Natural killer cell (primary cell): ENCODE measurements around the gene GAS6. TPM values are rescaled to one million over a fixed set of nuclear protein-coding genes. Genes with fewer than 3 reads are reported as not detected.

ENCODE experiments used
- ATAC-seq, 3 donors: fragments of 150-1000 bp in 2 of 3; fragments of 200-7000 bp in 1 of 3; cut with Tn5 transposase; 1 replicate in 1 of 3; 2 replicates in 2 of 3; pipeline ENCODE4 v1.10.0; 2021; ENCODE audit warnings: mild to moderate bottlenecking in 2 of 3, moderate library complexity in 2 of 3
- DNase-seq, 2 donors: peaks; one replicate each; pipeline versions ENCODE4 v3.0.0 to v3.0.0-alpha.2; 2013 to 2021; ENCODE audit warnings: mixed read lengths in 1 of 2
- H3K27ac ChIP-seq: one replicate; pipeline ENCODE4 v1.5.1; 2013; ENCODE audit warnings: mild to moderate bottlenecking, low read length
- H3K27me3 ChIP-seq: one replicate; pipeline ENCODE4 v1.6.1; 2013; ENCODE audit warnings: low read length; ENCODE audit not compliant: control insufficient read depth, insufficient read depth
- H3K36me3 ChIP-seq: one replicate; pipeline ENCODE4 v1.6.1; 2013; ENCODE audit warnings: low read length; ENCODE audit not compliant: control insufficient read depth, insufficient read depth
- H3K4me1 ChIP-seq: one replicate; pipeline ENCODE4 v1.6.1; 2013; ENCODE audit warnings: low read length; ENCODE audit not compliant: control insufficient read depth, insufficient read depth
- H3K4me3 ChIP-seq: one replicate; pipeline ENCODE4 v1.5.1; 2013; ENCODE audit warnings: low read length
- H3K9me3 ChIP-seq: one replicate; pipeline ENCODE4 v1.6.1; 2013; ENCODE audit warnings: low read length; ENCODE audit not compliant: control insufficient read depth, insufficient read depth
- H3K27ac Mint-ChIP-seq, 2 donors: one replicate each; pipeline ENCODE4 v1.8.0; 2022; ENCODE audit warnings: mild to moderate bottlenecking in 2 of 2, mixed read lengths in 2 of 2, moderate library complexity in 1 of 2
- H3K27me3 Mint-ChIP-seq, 2 donors: one replicate each; pipeline ENCODE4 v1.8.0; 2022; ENCODE audit warnings: low read depth in 2 of 2, mixed read lengths in 2 of 2
- H3K36me3 Mint-ChIP-seq: one replicate; pipeline ENCODE4 v1.8.0; 2022; ENCODE audit warnings: mixed read lengths
- H3K4me1 Mint-ChIP-seq, 2 donors: one replicate each; pipeline ENCODE4 v1.8.0; 2022; ENCODE audit warnings: mixed read lengths in 2 of 2
- H3K4me3 Mint-ChIP-seq: one replicate; pipeline ENCODE4 v1.8.0; 2022; ENCODE audit warnings: mild to moderate bottlenecking, moderate library complexity, mixed read lengths
- H3K9me3 Mint-ChIP-seq, 2 donors: one replicate each; pipeline ENCODE4 v1.8.0; 2022; ENCODE audit warnings: mixed read lengths in 2 of 2
- WGBS: methylation state at CpG from one replicate; pipeline ENCODE4 v1.1.7; 2013; ENCODE audit warnings: missing lambda C conversion rate; ENCODE audit not compliant: insufficient coverage; 5-methylcytosine and 5-hydroxymethylcytosine counted together
- intact Hi-C: fragments of 100-400 bp; cut with micrococcal nuclease; formaldehyde crosslinking; loops from one replicate; pipeline ENCODE4 v1.14.2; 2022
- total RNA-seq, 4 donors: library from RNA; stranded (reverse); fragments of 120-200 nt in 1 of 4; gene quantifications; one replicate each; pipeline versions ENCODE4 v1.2.3 to v1.2.4, GENCODE V29; 2013 to 2022
- TF ChIP-seq, protein P1 (sequence below): fragments of 200-600 bp; IDR thresholded peaks from one replicate; pipeline ENCODE4 v1.8.0; 2022; ENCODE audit warnings: antibody characterized with exemption

GAS6 gene
- total RNA-seq, 3 donors from 2014 or later (not counting 1 experiment from before 2014, with no cell fraction given) = 0.40 to 1.4 (median 0.41) TPM

DNA sequence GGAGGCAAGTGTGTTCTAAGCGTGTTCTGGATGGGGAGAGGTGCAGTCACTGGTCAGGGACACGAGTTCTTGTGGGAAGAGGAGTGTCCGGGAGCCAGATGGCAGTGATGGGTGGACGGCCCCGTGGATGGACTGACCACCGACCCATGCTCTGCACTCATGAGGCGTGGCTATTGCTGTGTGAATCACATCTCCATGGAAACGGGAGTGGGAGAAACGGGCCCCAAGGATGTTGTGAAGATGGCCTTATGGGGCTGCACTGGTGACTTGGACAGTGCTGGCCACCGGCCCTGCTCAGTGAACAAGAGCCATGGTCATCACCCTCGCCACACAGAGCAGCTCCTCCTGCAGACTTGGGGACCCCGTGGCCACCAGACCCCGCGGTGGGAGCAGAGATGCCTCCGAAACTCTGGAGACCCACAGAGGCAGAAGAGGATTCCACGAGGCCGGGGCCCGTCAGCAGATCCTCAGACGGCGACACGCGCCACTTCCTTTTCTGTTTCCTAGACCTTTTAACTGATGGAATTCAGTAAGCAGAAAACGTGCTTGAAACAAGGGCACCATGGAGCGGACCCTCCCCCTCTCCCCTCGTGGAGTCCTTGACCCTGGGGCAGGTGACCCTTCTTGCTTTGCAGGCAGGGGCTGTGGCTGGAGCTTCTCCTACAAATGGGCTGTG is 47.5 kb downstream of the GAS6 start:
- H3K36me3 ChIP-seq = no peaks in the 10 kb centered on the region
- H3K9me3 ChIP-seq = no peaks in the 10 kb centered on the region
- Mint-ChIP-seq H3K9me3 (no peaks in the 10 kb centered on the region), H3K4me3 (peak overlapping the region; percentile 88), H3K27me3 (peaks cover 0 to 9% of the 10 kb centered on the region in 2 donors), H3K4me1 (peaks cover 12 to 20% of the 10 kb centered on the region in 2 donors), H3K36me3 (no peaks in the 10 kb centered on the region), H3K27ac (peak overlapping the region in 1 of 2 donors; percentile 78)
- TF ChIP-seq, protein P1, sequence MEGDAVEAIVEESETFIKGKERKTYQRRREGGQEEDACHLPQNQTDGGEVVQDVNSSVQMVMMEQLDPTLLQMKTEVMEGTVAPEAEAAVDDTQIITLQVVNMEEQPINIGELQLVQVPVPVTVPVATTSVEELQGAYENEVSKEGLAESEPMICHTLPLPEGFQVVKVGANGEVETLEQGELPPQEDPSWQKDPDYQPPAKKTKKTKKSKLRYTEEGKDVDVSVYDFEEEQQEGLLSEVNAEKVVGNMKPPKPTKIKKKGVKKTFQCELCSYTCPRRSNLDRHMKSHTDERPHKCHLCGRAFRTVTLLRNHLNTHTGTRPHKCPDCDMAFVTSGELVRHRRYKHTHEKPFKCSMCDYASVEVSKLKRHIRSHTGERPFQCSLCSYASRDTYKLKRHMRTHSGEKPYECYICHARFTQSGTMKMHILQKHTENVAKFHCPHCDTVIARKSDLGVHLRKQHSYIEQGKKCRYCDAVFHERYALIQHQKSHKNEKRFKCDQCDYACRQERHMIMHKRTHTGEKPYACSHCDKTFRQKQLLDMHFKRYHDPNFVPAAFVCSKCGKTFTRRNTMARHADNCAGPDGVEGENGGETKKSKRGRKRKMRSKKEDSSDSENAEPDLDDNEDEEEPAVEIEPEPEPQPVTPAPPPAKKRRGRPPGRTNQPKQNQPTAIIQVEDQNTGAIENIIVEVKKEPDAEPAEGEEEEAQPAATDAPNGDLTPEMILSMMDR = no peak
- WGBS = 78% methylated on average over 25 of the region's 25 CpGs
- H3K4me1 ChIP-seq = peaks cover 20% of the 10 kb centered on the region
- intact Hi-C loops = no loop called here
- H3K4me3 ChIP-seq = no peak overlapping the region
- H3K27ac ChIP-seq = no peak overlapping the region
- H3K27me3 ChIP-seq = peaks cover 4% of the 10 kb centered on the region
- ATAC-seq = no peak
- no peak for DNase-seq

DNA sequence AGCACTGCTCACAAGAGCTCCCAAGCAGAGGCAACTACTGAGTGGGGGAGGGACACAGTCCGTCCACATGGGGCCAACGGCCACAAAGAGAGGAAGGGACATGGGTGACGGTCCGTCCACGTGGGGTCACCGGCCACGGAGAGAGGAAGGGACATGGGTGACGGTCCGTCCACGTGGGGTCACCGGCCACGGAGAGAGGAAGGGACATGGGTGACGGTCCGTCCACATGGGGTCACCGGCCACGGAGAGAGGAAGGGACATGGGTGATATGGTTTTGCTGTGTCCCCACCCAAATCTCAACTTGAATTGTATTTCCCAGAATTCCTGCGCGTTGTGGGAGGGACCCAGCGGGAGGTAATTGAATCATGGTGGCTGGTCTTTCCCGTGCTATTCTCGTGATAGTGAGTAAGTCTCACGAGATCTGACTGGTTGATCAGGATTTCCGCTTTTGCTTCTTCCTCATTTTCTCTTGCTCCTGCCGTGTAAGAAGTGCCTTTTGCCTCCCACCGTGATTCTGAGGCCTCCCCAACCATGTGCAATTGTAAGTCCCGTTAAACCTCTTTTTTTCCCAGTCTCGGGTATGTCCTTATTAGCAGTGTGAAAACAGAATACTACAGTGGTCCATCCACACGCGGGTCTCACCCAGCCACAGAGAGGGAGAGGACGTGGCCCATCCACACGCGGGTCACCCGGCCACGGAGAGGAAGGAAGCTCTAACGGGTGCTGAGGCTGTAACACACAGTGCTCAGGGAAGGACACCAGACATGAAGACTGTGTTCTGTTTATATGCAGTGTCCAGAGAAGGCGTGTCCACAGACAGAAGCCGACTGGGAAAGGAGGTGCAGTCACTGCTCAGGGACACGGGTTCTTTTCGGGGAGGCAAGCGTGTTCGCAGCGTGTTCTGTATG is 48.5 kb downstream of the GAS6 start:
- Histone ChIP-seq H3K9me3 (no peaks in the 10 kb centered on the region), H3K27ac (no peak overlapping the region), H3K36me3 (no peaks in the 10 kb centered on the region), H3K4me3 (peak overlapping the region; percentile 46), H3K27me3 (peaks cover 4% of the 10 kb centered on the region), H3K4me1 (peaks cover 20% of the 10 kb centered on the region)
- ATAC-seq = peak in 2 of 3 donors; percentile 20 to 44
- intact Hi-C loops = no loop called here
- H3K4me3 Mint-ChIP-seq = peak overlapping the region; percentile 88
- no peaks in the 10 kb centered on the region for H3K9me3 Mint-ChIP-seq
- peak overlapping the region; percentile 32 to 78 for H3K27ac Mint-ChIP-seq
- WGBS = 54% methylated on average over 42 of the region's 42 CpGs
- peaks cover 0 to 9% of the 10 kb centered on the region in 2 donors for H3K27me3 Mint-ChIP-seq
- peak in 1 of 2 donors; percentile 49 for DNase-seq
- peaks cover 12 to 20% of the 10 kb centered on the region in 2 donors for H3K4me1 Mint-ChIP-seq
- H3K36me3 Mint-ChIP-seq = no peaks in the 10 kb centered on the region
- TF ChIP-seq, protein P1 = no peak

DNA sequence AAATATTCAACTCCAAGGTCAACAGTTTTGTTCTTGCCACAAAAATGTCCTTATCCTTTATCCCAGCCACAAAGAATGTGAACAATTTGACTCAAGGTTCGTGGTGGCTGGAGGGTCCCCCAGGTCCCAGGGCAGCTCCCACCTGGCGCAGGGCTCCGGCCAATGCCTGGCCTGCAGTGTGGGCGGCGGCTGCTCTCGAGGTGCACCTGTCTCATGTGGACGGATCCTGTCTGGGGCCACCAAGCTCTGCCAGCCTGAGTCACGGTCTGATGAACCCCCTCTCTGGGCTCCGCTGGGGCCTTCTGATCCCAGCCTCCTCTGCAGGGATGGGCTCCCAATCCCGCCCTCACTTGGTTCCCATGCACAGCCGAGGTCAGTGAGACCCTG is 49.4 kb downstream of the GAS6 start:
- WGBS = 91% methylated on average over 10 of the region's 11 CpGs
- Histone ChIP-seq H3K4me1 (peaks cover 20% of the 10 kb centered on the region), H3K4me3 (no peak overlapping the region), H3K27me3 (peaks cover 4% of the 10 kb centered on the region), H3K27ac (no peak overlapping the region), H3K36me3 (no peaks in the 10 kb centered on the region), H3K9me3 (no peaks in the 10 kb centered on the region)
- intact Hi-C loops = no loop called here
- no peak for ATAC-seq
- peaks cover 12 to 20% of the 10 kb centered on the region in 2 donors for H3K4me1 Mint-ChIP-seq
- peaks cover 0 to 9% of the 10 kb centered on the region in 2 donors for H3K27me3 Mint-ChIP-seq
- no peaks in the 10 kb centered on the region for H3K9me3 Mint-ChIP-seq
- H3K36me3 Mint-ChIP-seq = no peaks in the 10 kb centered on the region
- no peak overlapping the region for H3K4me3 Mint-ChIP-seq
- no peak for DNase-seq
- TF ChIP-seq, protein P1 = no peak
- no peak overlapping the region for H3K27ac Mint-ChIP-seq
